Hematopoietic multipotent progenitor cell treated with erythropoietin and hydrocortisone succinate and interleukin-3 and kit ligand, for 4 days (in vitro differentiated cells): Measurements from ENCODE around the gene MTMR10.

Source experiments
- DNase-seq: peaks from one replicate; pipeline ENCODE4 v3.0.0-alpha.2; 2015

The MTMR10 gene

DNA sequence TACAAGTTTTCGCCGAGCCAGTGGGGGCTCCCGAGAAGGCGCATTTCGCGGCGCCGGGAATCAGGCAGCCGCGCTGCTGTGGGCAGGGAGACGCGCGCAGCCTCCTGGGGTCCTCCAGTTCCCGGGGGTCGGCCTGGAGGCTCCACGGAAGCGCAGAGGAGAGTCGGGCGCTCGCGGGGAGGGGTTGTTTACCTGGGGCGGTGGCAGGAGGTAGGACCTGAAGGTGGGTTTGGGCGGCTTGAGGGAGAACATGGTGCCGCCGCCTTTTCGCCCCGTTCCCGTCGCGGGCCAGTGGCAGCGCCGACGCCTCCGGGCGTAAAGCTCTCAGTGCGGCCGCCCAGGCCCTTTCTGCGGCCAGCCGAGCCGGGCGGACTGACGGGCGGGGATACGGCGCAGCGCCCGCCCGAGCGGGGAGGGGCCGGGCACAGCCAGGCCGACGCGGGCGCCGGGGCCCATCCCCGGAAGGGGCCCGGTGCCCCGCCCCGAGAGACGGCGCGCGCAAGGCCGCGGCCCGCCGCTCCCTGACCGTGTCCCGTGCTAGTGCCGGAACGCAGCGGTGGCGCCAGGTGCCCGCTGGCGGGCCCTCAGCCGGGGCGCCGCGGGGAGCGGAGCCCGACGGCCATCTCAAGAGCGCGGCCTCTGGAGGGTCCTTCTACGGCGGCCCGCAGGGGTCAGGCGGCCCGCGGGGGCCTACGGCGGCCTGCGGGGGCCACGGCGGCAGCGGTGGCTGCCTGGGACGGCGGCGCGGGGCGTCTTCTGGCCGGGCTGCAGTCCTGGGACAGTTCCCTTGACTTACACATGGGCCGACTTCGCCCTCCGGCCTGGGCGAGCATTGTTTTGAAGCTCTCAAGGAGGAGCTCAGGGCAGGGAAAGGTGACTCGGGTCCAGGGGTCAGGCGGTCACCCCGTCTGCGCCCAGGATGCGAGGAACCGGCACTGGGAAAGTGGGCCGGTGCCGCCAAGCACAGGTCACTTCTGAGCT is at the start of gene MTMR10:
TSS of gene MTMR10 (minus strand) at position 374 of the 981 bp plus-strand sequence. CDS start at position 252, 122 bp downstream.
- DNase-seq = peak; percentile 91

GRCh38 chr15:31040611-31041010 is 49.2 kb upstream of the MTMR10 start:
- no peak for DNase-seq

GRCh38 chr15:31039961-31040360 is 48.5 kb upstream of the MTMR10 start:
- DNase-seq = no peak

GRCh38 chr15:31037731-31038477 is 46.5 kb upstream of the MTMR10 start:
- DNase-seq = no peak

DNA sequence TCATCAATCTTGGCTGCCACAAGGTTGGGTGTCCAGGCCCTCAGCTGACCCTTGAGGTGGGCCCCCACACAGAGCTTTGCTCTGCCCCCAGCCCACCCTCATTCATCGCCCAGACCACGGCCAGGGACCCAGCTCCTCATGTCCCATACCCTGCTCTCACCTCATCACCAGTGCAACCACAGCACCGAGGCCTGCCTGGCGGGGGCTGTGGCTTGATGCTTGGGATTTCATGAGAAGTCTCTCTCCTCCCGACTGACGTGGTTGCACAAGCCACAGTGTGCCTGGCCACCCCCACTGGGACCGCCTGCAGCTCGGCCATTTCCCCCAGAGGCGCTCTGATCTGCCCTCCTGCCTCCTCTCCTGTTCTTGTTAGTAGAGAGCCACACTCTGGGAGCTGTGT is 45.4 kb upstream of the MTMR10 start:
- no peak for DNase-seq

- DNase-seq = no peak
These were observed 44.2 kb upstream of the MTMR10 start for GRCh38 chr15:31035610-31036009.

GRCh38 chr15:31034152-31034551 is 42.7 kb upstream of the MTMR10 start:
- DNase-seq = no peak

GRCh38 chr15:31032961-31033371 is 41.5 kb upstream of the MTMR10 start:
- no peak for DNase-seq

DNA sequence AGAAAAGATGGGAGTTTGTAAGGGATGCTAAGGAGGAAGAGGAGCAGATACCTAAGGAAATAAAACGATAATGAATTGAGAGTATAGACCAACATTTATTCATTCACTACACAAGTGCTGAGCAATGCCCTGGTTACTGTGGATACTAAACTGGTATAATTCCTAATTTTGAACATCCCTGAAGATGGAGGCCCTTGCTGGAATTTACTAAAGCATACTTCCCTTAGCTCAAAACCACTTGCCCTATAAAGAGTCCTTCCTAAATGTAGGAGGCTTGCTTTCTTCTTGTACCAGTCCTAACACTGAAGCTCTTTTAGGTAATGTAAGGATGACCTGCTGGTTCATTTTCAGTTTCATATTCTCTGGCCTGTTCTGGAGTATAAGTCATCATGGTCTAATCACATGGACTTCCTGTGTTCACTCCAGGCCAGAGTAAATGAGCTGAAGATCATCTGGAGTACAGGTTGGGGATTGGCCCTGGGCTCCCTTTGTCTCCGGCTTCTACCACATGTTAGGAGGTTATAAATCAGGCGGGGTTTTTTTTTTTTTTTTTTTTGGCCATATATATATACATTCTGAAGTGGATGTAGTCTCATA is 40.1 kb upstream of the MTMR10 start:
- DNase-seq = no peak

GRCh38 chr15:31027910-31028578 is 36.6 kb upstream of the MTMR10 start:
- peak; percentile 81 for DNase-seq

DNA sequence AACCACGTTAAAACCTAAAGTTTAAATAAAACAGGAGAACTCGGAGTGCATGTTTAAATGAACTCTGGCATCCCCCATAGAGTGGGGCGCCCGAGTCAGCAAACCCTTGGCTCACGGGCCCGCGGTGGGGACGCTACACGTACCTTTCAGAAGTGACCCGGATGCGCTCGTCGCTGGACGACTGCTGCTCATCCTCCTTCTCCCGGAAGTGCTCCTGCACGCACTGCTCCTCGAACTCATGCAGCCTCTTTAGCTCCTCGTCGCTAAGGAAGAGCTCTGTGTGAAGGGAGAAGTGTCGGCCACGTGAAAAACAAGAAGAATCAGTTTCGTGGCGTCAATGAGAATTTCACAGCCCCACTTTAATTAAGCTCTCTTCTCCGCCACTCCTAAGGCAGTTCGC is 34.6 kb upstream of the MTMR10 start:
- no peak for DNase-seq

DNA sequence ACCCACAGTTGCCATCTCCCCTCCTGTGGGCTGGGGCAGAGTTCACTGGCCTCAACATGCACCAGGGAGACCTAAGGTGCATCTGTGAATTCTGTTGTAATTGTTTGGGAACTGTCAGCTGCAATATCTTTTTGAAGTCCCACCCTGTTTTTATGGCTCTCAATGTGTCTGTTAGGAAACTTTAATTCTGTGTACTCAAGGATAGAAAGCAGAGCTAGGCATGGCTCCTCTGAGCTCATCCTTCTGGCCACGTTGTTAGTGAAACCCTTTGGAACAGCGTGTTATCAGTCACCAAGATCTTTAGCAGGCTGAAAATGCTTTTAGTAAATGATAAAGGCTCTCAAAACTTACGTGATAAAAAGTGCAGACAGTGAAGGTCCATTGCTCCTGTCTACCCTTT is 33.6 kb upstream of the MTMR10 start:
- DNase-seq = no peak

- DNase-seq = no peak
These were observed 32.9 kb upstream of the MTMR10 start for GRCh38 chr15:31024330-31024729.

GRCh38 chr15:31023841-31024240 is 32.4 kb upstream of the MTMR10 start:
- no peak for DNase-seq

DNA sequence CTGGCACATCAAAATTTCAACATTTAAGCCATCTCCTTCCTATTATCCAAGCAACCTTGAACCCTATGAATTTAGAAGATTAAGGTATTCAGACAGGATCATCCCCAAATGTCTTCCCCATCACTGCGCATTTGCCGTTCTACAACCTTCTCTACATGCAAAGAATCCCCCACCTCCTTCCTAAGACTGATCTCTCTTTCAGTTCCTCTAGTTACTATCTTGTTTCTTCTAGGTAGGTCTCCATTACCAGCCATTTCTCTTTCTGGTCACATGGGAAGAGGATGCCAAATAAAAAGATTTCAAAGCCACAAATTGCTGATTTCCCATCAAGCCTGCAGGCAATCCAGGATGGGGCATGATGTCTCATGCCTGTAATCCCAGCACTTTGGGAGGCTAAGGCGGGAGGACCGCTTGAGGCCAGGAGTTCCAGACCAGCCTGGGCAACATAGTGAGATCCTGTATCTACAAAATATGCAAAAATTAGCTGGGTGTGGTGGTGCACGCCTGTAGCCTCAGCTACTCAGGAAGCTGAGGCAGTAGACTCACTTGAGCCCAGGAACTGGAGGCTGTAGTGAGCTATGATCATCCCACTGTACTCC is 29.7 kb upstream of the MTMR10 start:
- DNase-seq = no peak

- no peak for DNase-seq
These were observed 29.1 kb upstream of the MTMR10 start for GRCh38 chr15:31020542-31020941.

DNA sequence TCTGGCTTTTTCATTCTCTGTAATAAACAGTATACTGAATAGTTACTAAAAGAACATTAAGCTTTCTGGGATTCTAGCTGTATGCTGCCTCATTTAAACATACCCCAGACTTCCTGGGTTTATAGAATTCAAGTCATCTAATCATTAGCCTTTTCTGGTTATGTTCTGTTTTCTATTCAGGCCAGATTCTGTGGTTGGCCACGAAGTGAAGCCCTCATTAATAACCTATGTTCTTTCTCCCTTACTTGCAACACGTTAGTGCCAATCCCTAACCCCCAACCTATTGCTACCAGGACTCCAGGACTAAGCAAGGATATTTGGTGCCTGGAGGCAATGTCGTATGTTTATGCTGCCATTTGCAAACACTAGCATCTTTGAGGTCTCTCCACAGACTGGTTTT is 28.6 kb upstream of the MTMR10 start:
- no peak for DNase-seq

DNA sequence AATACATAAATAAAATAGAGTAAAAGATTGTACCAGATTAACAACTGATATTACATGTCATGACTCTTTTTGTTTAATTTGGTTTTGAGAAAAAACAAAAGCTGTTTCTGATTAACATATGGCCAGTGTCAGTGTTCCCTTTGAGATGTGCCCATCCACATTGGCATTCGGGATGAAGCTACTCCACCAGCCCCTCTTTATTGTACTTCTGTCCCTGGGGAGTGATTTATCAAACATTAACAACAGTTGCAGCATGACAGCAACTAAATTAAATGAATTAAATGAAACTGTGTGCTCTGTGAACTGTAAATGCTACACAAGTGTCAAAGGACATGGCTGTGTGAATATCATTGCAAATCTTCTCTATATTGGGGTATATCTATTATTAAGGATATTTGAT is 25.9 kb upstream of the MTMR10 start:
- DNase-seq = no peak

DNA sequence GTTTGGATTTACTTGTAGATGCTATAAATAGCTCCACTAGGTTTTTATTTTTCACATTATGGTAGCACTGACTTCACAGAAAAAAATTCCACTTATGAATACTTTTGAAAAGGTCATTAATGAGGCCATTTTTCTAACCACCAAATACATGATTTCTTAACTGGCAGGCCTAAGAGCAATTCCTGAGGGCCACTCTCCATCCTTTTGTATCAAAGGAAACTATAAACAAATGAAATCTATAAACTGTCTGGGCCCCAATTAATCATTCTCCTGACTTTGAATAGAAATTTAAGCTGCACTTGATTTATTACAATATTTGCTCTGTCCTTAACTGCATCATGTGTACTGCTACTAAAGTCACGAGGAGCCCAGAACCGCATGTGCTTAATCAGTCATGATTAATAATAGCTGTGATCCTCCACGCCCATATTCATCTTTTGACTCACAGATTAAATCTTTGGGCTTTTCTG is 25.1 kb upstream of the MTMR10 start:
- no peak for DNase-seq

DNA sequence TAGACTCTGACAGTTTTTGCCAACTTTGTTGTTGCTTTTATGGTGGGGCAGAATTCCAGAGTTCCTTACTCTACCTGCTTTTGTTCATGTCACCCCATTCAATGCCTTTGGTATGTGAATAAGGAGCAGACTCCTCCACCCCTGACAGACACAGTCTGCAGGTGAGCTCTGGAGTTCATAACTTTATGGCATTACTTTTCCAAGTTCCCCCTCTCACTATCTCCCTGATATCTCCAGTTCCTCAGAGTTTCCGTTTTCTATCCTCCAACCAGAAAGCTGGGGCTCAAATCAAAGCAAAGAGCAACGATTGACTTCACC is 23.1 kb upstream of the MTMR10 start:
- DNase-seq = no peak

DNA sequence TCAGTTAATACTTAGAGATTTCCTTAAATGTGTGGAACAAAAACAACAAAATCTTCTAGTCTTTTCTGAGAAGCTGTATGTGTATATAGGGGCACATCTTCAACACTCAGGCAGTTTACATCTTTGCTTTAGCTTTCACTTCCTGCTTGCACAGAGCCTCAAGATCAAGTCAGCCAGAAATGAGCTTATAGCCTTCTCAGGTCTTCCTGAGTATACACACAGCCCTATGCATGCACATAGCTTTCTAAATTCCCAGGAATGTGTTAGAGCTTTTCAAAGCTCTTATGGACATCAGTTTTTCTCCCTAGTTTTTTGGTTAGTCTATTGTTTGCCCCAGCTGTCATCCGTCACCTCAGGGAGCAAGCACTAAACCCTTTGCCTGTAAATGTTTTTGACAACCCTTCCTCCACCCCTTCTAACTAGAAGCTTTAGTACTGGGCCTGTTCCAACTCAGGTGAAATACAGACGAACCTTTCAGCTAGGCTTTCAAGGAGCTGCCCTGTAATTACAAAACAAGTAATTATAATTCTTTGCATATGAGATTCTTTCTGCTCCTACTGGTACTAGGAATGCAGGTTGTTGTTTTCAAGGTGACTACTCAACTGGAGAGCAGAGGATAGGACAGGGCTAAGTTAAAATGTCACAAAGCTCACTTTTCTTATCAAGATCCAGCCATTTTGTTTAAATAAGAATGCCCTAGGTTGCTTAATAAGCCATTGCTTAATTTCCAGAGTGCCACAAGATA is 22.6 kb upstream of the MTMR10 start:
- peak; percentile 21 for DNase-seq

DNA sequence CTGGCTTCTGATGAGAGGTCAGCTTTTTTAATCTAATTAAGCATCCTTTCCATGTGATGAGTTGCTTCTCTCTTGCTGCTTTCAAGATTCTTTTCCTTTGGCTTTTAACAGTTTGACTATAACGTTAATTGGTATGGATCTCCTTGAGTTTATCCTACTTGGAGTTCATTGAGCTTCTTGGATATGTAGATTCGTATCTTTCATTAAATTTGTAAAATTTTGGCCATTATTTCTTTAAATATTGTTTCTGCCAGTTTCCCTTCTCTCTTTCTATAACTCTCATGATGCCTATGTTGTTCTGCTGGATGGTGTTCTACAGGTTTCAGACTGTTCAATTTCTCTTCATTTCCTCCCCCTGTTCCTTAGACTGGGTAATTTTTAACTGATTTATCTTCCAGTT is 21.0 kb upstream of the MTMR10 start:
- no peak for DNase-seq
